ENCODE results near the gene KBTBD13.

DNA sequence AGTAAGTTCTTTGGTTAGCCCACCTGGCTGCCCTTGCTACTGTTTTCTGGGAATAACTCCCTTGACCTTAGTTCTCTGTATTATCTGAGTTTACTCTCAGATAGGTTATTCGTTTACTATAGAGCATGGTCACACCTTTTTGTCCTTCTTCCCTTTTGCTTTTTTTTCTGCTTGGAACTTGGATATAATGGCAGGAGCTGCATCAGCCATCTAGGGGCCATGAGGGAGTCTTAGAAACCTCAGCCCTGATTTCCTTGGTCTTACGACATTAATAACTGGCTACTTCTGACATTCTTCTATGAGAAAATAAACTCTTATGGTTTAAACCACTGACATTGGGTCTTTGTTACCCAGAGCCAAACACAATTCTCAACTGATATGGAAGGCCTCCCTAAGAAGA, 34.8 kb upstream of the KBTBD13 start:
- TF ChIP-seq POLR2A (IDR thresholded peaks at IDR 0.05) = no peak
- TF ChIP-seq, protein P1, sequence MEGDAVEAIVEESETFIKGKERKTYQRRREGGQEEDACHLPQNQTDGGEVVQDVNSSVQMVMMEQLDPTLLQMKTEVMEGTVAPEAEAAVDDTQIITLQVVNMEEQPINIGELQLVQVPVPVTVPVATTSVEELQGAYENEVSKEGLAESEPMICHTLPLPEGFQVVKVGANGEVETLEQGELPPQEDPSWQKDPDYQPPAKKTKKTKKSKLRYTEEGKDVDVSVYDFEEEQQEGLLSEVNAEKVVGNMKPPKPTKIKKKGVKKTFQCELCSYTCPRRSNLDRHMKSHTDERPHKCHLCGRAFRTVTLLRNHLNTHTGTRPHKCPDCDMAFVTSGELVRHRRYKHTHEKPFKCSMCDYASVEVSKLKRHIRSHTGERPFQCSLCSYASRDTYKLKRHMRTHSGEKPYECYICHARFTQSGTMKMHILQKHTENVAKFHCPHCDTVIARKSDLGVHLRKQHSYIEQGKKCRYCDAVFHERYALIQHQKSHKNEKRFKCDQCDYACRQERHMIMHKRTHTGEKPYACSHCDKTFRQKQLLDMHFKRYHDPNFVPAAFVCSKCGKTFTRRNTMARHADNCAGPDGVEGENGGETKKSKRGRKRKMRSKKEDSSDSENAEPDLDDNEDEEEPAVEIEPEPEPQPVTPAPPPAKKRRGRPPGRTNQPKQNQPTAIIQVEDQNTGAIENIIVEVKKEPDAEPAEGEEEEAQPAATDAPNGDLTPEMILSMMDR (IDR thresholded peaks at IDR 0.05) = no peak

All from testis (tissue), 2 donors.